Natural killer cell (primary cell): ENCODE measurements around the gene EXOC4. TPM values are rescaled to one million over a fixed set of nuclear protein-coding genes. Genes with fewer than 3 reads are reported as not detected.

Experiments
- ATAC-seq, 3 donors: fragments of 150-1000 bp in 2 of 3; fragments of 200-7000 bp in 1 of 3; cut with Tn5 transposase; 1 replicate in 1 of 3; 2 replicates in 2 of 3; pipeline ENCODE4 v1.10.0; 2021; ENCODE audit warnings: mild to moderate bottlenecking in 2 of 3, moderate library complexity in 2 of 3
- DNase-seq, 2 donors: peaks; one replicate each; pipeline versions ENCODE4 v3.0.0 to v3.0.0-alpha.2; 2013 to 2021; ENCODE audit warnings: mixed read lengths in 1 of 2
- H3K27ac ChIP-seq: one replicate; pipeline ENCODE4 v1.5.1; 2013; ENCODE audit warnings: mild to moderate bottlenecking, low read length
- H3K27me3 ChIP-seq: one replicate; pipeline ENCODE4 v1.6.1; 2013; ENCODE audit warnings: low read length; ENCODE audit not compliant: control insufficient read depth, insufficient read depth
- H3K36me3 ChIP-seq: one replicate; pipeline ENCODE4 v1.6.1; 2013; ENCODE audit warnings: low read length; ENCODE audit not compliant: control insufficient read depth, insufficient read depth
- H3K4me1 ChIP-seq: one replicate; pipeline ENCODE4 v1.6.1; 2013; ENCODE audit warnings: low read length; ENCODE audit not compliant: control insufficient read depth, insufficient read depth
- H3K4me3 ChIP-seq: one replicate; pipeline ENCODE4 v1.5.1; 2013; ENCODE audit warnings: low read length
- H3K9me3 ChIP-seq: one replicate; pipeline ENCODE4 v1.6.1; 2013; ENCODE audit warnings: low read length; ENCODE audit not compliant: control insufficient read depth, insufficient read depth
- H3K27ac Mint-ChIP-seq, 2 donors: one replicate each; pipeline ENCODE4 v1.8.0; 2022; ENCODE audit warnings: mild to moderate bottlenecking in 2 of 2, mixed read lengths in 2 of 2, moderate library complexity in 1 of 2
- H3K27me3 Mint-ChIP-seq, 2 donors: one replicate each; pipeline ENCODE4 v1.8.0; 2022; ENCODE audit warnings: low read depth in 2 of 2, mixed read lengths in 2 of 2
- H3K36me3 Mint-ChIP-seq: one replicate; pipeline ENCODE4 v1.8.0; 2022; ENCODE audit warnings: mixed read lengths
- H3K4me1 Mint-ChIP-seq, 2 donors: one replicate each; pipeline ENCODE4 v1.8.0; 2022; ENCODE audit warnings: mixed read lengths in 2 of 2
- H3K4me3 Mint-ChIP-seq: one replicate; pipeline ENCODE4 v1.8.0; 2022; ENCODE audit warnings: mild to moderate bottlenecking, moderate library complexity, mixed read lengths
- H3K9me3 Mint-ChIP-seq, 2 donors: one replicate each; pipeline ENCODE4 v1.8.0; 2022; ENCODE audit warnings: mixed read lengths in 2 of 2
- WGBS: methylation state at CpG from one replicate; pipeline ENCODE4 v1.1.7; 2013; ENCODE audit warnings: missing lambda C conversion rate; ENCODE audit not compliant: insufficient coverage; 5-methylcytosine and 5-hydroxymethylcytosine counted together
- intact Hi-C: fragments of 100-400 bp; cut with micrococcal nuclease; formaldehyde crosslinking; loops from one replicate; pipeline ENCODE4 v1.14.2; 2022
- total RNA-seq, 4 donors: library from RNA; stranded (reverse); fragments of 120-200 nt in 1 of 4; gene quantifications; one replicate each; pipeline versions ENCODE4 v1.2.3 to v1.2.4, GENCODE V29; 2013 to 2022
- TF ChIP-seq, protein P1 (sequence below): fragments of 200-600 bp; IDR thresholded peaks from one replicate; pipeline ENCODE4 v1.8.0; 2022; ENCODE audit warnings: antibody characterized with exemption

Gene EXOC4
- total RNA-seq, 3 donors from 2014 or later (not counting 1 experiment from before 2014, with no cell fraction given), result 105 to 148 (median 123) TPM

DNA sequence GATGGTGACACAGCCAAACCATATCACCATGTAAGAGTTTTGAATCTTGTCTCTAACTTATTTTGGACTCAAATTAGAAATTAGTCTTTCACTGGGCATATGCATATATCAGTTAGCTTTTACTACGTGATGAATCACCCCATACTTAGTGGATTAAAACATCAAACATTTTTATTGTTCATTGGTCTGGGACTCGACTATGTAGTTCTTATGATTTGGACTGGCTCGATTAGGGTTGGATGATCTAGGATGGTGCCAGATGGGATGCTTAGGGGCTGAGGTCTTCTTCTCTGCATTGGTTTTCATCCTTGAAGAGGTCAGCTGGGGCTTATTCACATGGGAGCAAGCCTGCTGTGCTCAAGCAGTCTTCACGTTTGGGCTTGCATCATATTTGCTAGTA is 264.9 kb downstream of the EXOC4 start:
- no peak overlapping the region for H3K4me3 Mint-ChIP-seq
- no peak overlapping the region for H3K27ac Mint-ChIP-seq
- ATAC-seq (no peak), DNase-seq (no peak)
- TF ChIP-seq, protein P1, sequence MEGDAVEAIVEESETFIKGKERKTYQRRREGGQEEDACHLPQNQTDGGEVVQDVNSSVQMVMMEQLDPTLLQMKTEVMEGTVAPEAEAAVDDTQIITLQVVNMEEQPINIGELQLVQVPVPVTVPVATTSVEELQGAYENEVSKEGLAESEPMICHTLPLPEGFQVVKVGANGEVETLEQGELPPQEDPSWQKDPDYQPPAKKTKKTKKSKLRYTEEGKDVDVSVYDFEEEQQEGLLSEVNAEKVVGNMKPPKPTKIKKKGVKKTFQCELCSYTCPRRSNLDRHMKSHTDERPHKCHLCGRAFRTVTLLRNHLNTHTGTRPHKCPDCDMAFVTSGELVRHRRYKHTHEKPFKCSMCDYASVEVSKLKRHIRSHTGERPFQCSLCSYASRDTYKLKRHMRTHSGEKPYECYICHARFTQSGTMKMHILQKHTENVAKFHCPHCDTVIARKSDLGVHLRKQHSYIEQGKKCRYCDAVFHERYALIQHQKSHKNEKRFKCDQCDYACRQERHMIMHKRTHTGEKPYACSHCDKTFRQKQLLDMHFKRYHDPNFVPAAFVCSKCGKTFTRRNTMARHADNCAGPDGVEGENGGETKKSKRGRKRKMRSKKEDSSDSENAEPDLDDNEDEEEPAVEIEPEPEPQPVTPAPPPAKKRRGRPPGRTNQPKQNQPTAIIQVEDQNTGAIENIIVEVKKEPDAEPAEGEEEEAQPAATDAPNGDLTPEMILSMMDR, result no peak
- Histone ChIP-seq H3K4me1 (no peaks in the 10 kb centered on the region), H3K36me3 (no peaks in the 10 kb centered on the region), H3K4me3 (no peak overlapping the region), H3K9me3 (no peaks in the 10 kb centered on the region), H3K27me3 (no peaks in the 10 kb centered on the region), H3K27ac (no peak overlapping the region)
- peaks cover 10% of the 10 kb centered on the region in 2 donors for H3K4me1 Mint-ChIP-seq
- WGBS, result 98% methylated on average over 3 of the region's 4 CpGs
- H3K9me3 Mint-ChIP-seq, result no peaks in the 10 kb centered on the region
- H3K36me3 Mint-ChIP-seq, result no peaks in the 10 kb centered on the region
- no peaks in the 10 kb centered on the region for H3K27me3 Mint-ChIP-seq
- intact Hi-C loops, result no loop called here

DNA sequence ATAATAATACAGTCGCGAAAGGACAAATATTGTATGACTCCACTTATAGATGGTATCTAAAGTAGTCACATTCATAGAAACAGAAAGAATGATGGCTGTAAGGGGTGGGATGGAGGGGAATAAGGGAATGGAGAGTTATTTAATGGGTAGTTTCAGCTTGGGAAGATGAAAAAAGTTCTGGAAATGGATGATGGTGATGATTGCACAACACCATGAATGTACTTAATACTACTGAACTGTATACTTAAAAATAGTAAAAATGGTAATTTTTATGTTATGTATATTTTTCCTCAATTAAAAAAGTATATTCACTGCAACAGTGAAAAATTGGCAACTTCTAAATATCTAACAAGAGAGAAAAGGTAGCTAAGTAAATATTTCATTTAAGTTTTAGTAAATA is 265.8 kb downstream of the EXOC4 start:
- H3K27me3 Mint-ChIP-seq, result no peaks in the 10 kb centered on the region
- DNase-seq, result no peak
- intact Hi-C loops, result no loop called here
- TF ChIP-seq, protein P1, result no peak
- H3K27ac Mint-ChIP-seq, result no peak overlapping the region
- H3K4me3 ChIP-seq, result no peak overlapping the region
- H3K4me3 Mint-ChIP-seq, result no peak overlapping the region
- no peaks in the 10 kb centered on the region for H3K36me3 Mint-ChIP-seq
- no CpG with 5 or more reads among the region's 2 CpGs for WGBS
- no peaks in the 10 kb centered on the region for H3K27me3 ChIP-seq
- no peak overlapping the region for H3K27ac ChIP-seq
- no peaks in the 10 kb centered on the region for H3K4me1 ChIP-seq
- H3K4me1 Mint-ChIP-seq, result peaks cover 6 to 10% of the 10 kb centered on the region in 2 donors
- no peaks in the 10 kb centered on the region for H3K36me3 ChIP-seq
- no peaks in the 10 kb centered on the region for H3K9me3 Mint-ChIP-seq
- no peaks in the 10 kb centered on the region for H3K9me3 ChIP-seq
- ATAC-seq, result no peak

DNA sequence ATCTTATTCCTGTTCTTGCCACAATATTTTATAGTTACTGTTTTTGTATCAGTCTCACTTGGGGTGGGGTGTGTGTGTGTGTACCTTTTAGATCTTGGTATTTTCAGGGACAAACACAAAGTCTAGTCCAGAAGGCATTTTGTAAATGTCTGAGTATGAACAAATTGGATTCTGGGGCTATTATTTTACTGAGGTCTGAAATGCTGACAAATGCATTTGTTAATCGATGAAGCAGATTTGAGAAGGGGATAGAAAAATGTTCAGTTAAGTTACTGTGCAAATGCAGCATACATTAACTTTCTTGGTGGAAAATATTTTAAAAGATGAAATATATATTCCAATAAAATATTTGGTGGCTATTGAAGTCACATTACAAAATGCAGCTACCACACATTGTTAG is 267.4 kb downstream of the EXOC4 start:
- no peak overlapping the region for H3K4me3 Mint-ChIP-seq
- Histone ChIP-seq H3K27me3 (no peaks in the 10 kb centered on the region), H3K36me3 (no peaks in the 10 kb centered on the region), H3K4me1 (no peaks in the 10 kb centered on the region), H3K4me3 (no peak overlapping the region), H3K9me3 (no peaks in the 10 kb centered on the region), H3K27ac (no peak overlapping the region)
- H3K27ac Mint-ChIP-seq, result no peak overlapping the region
- no peaks in the 10 kb centered on the region for H3K27me3 Mint-ChIP-seq
- H3K36me3 Mint-ChIP-seq, result no peaks in the 10 kb centered on the region
- H3K9me3 Mint-ChIP-seq, result no peaks in the 10 kb centered on the region
- no peak for DNase-seq
- TF ChIP-seq, protein P1, result no peak
- WGBS, result 100% methylated on average over 1 of the region's 1 CpG
- H3K4me1 Mint-ChIP-seq, result peaks cover 14 to 17% of the 10 kb centered on the region in 2 donors
- intact Hi-C loops, result no loop called here
- no peak for ATAC-seq

- ATAC-seq (no peak), DNase-seq (no peak)
- peaks cover 12 to 18% of the 10 kb centered on the region in 2 donors for H3K4me1 Mint-ChIP-seq
- Histone ChIP-seq H3K4me3 (no peak overlapping the region), H3K36me3 (no peaks in the 10 kb centered on the region), H3K4me1 (no peaks in the 10 kb centered on the region), H3K27ac (no peak overlapping the region), H3K9me3 (no peaks in the 10 kb centered on the region), H3K27me3 (no peaks in the 10 kb centered on the region)
- H3K27me3 Mint-ChIP-seq, result no peaks in the 10 kb centered on the region
- H3K27ac Mint-ChIP-seq, result no peak overlapping the region
- H3K4me3 Mint-ChIP-seq, result no peak overlapping the region
- TF ChIP-seq, protein P1, result no peak
- no peaks in the 10 kb centered on the region for H3K9me3 Mint-ChIP-seq
- no peaks in the 10 kb centered on the region for H3K36me3 Mint-ChIP-seq
- intact Hi-C loops, result no loop called here
- no CpG with 5 or more reads among the region's 2 CpGs for WGBS
These were observed 269.6 kb downstream of the EXOC4 start for GRCh38 chr7:133522501-133522900.
